Measurements from ENCODE around the gene TOR1B.
A peak's percentile ranks its signal among the peaks of the same experiment; 100 is the strongest.
"Not testable (repeated sequence)": the region's sequence is repeated elsewhere in the genome, so short reads cannot be mapped to it uniquely, and the experiment has no call there.

The TOR1B gene

DNA sequence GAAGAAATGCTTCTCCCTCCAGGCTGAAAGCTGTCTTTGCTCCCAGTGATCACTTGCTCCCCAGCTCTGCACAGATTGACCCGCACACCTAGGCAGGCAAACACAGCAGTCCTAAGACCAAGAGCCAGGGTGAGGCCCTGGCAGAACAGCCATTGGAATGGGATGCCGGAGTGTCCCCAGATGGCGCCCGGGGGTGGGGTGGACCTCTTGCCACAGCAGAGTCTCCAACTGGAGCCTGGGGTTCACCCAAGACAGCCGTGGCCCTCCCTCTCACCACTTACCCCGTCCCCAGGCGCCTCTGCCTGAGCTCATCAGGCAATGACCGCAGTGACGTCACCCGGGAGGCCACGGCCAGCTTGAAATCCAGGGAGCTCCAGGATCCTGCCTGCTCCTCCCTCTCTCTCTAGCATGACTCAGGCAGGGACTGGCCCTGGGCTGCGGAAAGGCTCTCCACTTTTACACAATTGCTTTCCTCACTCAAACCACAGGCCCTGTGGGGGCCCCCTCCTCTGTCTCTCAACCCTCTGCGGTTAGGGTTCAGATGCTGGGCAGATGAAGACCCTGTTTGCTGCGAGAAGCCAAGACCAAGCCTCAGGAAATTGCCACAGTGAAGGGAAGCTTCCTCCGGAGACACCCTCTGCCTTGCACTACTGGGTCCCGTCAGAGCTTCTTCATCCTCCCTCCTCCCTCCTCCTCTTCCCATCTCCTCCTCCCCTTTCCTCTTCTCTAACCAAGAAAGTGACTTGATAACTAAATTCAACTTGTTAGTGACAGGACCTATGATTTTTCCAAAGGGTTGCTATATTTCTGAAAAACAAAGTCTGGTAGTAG lies 25.8 kb upstream of the TOR1B start:
- DNase-seq, result peak in 1 of 2 experiments; percentile 40

DNA sequence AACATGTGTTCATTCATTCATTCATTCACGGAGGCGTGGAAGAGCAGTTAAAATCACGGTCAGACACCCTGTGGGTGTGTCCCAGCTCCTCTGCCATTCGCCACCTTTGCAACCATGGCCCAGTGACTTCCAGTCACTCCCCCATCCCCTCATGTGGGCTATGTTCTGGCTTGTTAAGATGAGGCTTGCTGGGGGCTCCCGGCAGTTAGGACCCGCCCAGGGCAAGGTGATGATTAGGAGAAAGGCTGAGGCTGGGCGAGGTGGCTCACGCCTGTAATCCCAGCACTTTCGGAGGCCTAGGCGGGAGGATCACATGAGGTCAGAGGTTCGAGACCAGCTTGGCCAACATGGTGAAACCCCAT lies 25.2 kb upstream of the TOR1B start:
- DNase-seq, result no peak

DNA sequence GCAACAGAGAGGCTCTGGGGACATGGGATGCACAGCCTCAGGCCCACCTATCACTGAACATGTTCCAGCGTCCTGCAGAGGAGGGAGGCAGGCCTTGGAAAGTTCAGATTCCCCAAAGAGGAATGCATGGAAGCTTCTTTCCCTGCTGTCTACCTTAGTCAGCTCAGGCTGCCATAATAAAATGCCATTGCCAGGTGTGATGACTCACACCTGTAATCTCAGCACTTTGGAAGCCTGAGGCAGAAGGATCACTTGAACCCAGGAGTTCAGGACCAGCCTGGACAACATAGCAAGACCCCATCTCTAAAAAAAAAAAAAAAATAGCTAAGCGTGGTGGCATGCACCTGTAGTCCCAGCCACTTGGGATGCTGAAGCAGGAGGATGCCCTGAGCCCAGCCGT lies 24.5 kb upstream of the TOR1B start:
- no peak for DNase-seq

DNA sequence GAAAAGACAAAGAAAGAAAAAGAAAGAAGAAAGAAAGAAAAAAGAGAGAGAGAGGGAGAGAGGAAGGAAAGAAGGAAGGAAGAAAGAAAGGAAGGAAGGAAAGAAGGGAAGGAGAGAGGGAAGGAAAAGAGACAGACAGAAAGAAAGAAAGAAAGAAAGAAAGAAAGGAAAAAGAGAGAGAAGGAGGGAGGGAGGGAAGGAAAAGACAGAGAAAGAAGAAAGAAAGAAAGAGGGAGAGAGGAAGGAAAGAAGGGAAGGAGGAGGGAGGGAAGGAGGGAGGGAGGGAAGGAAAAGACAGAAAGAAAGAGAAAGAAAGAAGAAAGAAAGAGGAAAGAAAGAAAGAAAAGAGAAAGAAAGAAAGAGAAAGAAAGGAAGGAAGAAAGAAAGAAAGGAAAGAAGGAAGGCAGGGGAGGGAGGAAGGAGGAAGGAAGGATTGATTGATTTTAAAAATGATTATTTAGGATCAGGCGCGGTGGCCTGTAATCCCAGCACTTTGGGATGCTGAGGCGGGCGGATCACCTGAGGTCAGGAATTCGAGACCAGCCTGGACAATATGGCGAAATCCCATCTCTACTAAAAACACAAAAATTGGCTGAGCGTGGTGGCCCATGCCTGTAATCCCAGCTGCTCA lies 23.3 kb upstream of the TOR1B start:
- no peak for DNase-seq

DNA sequence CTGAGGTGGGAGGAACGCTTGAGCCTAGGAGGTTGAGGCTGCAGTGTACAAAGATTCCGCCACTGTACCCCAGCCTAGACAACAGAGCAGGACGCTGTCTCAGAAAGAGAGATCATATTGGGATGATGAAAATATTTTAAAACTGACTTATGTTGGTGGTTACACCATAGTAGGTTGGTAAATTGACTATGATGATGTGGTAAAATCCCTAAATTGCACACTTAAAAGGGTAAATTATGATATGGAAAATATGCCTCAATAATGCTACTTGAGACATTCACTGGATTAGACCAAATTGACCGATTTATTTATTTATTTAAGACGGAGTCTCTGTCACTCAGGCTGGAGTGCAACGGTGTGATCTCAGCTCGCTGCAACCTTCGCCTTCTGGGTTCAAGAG lies 21.9 kb upstream of the TOR1B start:
- DNase-seq, result no peak

DNA sequence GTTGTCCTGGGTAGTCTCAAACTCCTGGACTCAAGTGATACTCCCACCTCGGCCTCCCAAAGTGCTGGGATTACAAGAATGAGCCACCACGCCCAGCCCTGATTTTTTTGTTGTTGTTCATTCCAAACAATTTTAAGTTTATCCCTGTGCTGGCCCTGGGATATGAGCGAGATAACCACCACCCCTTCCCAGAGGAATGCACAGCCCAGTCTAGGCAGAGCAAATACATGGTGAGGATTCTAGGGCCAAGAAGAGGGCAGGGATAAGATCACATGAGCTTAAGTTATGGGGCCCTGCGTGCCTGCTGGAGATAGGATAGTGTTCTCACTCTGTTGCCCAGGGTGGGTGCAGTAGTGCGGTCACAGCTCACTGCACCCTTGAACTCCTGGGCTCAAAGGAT lies 21.0 kb upstream of the TOR1B start:
- DNase-seq, result no peak

DNA sequence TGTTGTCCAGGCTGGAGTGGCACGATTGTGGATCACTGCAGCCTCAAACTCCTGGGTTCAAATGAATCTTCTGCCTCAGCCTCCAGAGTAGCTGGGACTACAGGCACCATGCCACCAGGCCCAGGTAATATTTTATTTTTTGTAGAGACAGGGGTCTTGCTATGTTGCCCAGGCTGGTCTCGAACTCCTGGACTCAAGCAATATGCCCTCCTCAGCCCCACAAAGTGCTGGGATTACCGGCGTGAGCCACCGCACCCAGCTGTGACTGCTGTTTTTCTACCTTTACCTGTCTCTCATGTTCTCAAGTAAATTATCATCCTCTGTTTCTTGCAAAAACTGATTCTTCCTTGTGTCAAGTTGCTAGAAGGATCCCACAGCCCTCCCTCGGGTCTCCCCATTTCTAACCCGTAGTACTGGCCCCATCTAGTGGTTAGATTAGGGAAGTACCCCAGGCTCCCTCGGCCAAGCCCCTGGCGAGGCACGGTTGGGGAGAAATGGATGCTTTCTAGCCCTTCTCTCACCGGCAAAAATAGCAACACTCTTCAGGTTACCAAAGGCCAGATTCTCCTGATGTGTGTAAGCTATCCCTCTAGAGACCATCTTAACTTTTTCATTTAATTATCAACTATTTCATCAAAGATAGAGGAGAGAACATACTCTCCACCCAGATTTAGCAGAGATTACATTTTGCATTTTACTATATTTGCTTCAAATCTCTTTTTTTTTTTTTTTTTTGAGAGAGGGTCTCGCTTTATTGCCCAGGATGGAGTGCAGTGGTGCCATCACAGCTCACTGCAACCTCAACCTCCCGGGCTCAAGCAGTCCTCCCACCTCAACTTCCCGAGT lies 19.2 kb upstream of the TOR1B start:
- DNase-seq, result peak in 1 of 2 experiments; percentile 56

DNA sequence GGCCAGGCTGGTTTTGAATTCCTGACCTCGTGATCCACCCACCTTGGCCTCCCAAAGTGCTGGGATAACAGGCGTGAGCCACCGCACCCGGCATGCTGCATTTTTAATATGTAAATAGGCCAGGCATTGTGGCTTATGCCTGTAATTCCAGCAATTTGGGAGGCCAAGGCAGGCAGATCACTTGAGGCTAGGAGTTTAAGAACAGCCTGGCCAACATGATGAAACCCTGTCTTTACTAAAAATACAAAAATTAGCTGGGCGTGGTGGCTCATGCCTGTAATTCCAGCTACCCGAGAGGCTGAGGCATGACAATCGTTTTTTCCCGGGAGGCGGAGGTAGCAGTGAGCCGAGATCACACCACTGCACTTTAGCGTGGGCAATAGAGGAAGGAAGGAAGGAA lies 18.0 kb upstream of the TOR1B start:
- not testable (repeated sequence) for DNase-seq

DNA sequence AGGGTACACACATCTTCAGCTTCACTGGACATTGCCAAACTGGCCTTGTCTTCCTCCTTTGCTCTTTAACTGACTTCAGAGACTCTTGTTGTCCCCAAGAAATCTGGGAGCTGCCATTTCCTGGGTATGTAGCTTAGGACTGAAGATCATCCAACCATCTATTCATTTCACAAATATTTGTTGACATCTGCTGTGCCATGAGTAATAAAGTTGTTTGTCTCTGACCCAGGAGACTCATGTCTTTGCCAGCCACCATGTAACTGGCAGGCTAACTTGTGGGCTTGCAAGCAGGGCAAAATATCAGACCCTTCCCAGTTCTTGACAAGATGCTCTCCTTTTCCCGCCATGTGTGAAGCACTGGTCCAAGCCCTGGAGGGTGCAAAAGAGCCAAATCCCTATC lies 17.1 kb upstream of the TOR1B start:
- DNase-seq, result no peak

DNA sequence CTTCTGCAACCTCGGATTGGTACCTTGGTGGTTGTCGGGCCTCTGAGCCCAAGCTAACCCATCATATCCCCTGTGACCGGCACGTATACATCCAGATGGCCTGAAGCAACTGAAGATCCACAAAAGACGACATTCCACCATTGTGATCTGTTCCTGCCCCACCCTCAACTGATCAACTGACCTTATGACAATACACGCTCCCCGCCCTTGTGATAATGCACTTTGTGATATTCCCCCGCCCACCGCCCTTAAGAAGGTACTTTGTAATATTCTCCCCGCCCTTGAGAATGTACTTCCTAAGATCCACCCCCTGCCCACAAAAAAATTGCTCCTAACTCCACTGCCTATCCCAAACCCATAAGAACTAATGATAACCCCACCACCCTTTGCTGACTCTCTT lies 16.5 kb upstream of the TOR1B start:
- no peak for DNase-seq

DNA sequence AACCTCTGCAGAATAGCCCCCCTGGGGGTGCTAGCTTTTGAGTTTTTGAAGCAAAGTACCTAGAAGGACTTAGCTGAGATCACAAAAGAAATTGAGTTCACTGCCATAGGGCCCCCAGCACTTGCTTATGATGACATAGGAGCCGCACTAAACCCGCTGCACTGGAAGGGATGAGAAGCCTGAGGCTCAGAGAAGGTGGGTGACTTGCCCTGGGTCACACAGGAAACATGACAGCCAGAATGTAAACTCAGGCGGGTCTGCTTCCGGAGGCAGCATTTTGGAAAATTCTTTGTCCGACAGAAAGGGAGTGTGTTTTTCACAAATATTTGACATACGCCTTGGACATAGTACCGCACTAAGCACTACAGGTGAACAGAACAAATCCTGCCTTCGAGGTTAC lies 8.4 kb upstream of the TOR1B start:
- DNase-seq, result no peak

DNA sequence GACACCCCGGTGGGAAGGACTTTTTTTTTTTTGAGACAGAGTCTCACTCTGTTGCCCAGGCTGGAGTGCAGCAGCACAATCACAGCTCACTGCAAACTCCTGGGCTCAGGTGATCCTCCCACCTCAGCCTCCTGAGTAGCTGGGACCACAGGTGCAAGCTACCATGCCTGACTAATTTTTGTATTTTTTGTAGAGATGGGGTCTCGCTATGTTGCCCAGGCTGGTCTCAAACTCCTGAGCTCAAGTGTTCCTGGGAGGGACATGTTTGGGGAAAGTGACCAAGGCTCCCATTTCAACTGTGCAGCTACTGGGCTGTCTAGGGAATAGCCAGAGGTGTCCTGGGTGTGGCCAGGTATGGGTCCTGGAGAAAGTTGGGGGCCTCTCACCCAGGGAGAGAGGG lies 7.0 kb upstream of the TOR1B start:
- DNase-seq, result not testable (repeated sequence)

DNA sequence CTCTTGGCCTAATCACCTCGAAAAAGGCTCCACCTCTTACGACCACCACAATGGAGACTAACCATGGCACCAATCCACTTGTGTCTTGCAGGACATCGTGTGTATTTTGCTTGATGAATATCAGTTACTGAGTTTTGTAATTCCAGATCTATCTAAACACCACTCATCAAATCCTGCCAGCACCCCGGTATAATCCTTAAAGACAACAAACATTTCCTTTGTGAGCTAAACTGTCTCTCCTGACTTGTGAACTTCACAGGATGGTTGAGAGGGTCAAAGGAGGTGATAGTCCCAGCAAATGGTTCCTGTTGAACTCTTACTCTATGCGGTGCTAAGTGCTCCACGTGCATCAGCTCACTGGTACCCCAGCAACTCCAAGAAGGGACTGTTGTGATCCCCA lies 4.0 kb upstream of the TOR1B start:
- no peak for DNase-seq

DNA sequence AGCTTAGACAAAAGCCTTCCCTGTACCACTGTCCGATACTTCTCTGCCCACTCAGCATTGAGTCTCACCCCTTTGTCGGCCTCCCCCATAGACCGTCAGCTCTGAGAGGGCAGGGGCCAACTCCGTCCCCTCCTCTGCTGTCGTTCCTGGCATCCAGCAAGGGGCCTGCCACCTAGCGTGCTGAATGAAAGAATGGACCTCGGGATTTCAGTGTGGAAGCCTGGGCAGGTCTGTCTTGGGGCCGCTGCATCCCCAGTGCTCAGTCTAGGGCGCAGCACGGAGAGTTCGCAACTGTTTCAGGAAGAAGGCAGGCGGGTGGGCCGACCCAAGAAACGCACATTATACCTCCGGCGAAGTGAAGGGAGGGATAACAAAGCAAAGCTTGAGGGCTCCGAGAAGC lies 1.5 kb upstream of the TOR1B start:
- DNase-seq, result no peak

DNA sequence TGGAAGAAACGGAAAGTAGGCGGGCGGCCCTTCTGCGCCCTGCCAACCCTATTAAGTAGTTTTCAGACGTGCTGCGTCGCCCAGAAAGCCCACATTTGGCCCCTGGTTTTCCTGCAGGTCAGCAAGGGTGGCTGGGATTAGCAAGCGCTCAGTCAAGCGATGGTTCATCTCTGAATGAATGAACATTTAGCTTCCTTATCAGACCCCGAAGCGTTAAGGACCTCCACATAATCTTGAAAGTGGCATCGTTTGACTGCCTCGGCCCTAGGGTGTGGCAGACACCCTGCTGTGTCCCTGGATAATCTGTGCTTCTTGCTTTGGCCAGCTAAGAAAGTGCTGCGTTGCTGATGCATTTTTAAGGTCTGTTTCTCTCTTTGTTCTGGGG lies 684 bp downstream of the TOR1B start:
- no peak for DNase-seq

DNA sequence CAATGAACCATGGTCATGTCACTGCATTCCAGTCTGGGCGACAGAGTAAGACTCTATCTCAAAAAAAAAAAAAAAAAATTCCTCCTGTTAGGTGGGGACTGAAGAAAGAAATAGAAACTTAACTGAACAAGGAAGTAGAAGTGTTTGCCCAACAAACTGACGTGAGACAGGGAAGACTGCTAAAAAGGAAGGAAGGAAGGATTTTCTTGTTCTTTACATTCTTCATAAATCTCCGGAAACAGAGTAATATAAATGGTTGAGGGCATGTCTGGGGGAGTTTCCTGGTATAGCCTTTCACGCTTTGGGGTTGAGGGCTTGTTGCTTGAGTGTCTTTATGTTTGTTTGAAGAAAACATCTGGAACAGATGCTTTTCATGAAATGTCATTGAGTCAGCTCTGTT lies 3.1 kb downstream of the TOR1B start:
- DNase-seq, result no peak

DNA sequence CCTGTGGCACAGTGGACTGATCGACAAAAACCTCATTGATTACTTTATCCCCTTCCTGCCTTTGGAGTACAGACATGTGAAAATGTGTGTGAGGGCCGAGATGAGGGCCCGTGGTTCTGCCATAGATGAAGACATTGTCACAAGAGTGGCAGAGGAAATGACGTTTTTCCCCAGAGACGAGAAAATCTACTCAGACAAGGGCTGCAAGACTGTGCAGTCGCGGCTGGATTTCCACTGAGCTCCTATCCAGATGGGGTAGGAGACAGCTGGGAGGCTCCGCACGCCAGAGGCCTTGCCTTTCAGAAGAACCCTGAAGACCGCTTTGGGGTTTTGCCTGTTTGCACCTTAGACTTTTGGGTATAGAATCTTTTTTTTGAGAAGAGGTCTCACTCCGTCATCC lies 6.4 kb downstream of the TOR1B start:
- DNase-seq, result no peak

DNA sequence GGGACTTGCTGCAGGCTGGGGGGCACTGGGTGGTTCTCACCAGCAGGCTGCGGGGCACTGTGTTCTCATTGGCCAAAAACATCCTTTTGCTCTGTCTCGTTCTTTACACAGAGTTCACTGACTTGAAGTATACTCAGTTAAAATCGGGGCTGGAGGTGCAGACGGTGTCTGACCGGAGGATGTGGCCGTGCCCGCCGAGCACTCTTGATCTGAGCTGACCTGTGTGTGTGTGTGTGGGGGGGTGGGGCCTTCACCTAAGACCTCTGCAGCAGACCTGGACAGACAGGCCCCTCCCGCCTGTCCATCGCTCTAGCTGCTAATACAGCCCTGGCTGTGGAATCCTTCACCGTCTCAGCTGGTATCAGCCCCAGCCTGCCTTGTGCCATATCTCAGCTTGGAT lies 7.1 kb downstream of the TOR1B start:
- DNase-seq, result no peak

DNA sequence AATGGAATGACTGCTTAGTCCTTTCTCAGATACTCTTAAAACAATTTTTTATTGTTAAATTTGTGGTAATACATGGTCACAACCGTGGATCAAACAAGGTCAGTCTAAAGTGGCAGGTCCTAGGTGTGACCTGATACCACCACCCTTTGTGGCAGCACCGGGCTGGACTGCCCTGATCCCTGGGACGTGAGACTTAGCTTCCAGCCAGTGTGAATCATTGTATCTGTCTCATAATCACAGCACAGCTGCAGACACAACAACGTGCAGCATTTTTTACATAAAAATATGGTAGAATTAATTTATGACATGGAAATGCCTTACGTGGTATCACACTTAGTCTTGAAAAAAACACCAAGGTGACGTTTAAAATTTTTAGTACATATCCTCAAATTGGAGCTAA lies 7.8 kb downstream of the TOR1B start:
- DNase-seq, result no peak

DNA sequence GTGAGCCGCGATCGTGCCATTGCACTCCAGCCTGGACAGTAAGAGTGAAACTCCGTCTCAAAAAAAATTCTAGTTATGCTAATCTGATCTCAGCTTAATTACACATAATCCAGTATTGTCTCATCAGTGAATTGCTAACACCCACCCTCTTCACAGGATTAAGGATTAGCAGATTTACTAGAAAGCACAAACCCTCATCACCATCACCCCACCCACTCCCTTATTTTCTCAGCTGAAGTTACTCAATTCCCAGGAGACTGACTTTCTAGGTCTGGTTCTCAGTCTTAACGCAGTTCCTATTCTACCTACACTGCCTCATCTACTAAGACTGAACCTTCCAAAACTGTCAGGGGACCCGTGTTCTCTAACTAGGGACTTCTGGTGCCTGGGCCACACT lies 9.0 kb downstream of the TOR1B start:
- no peak for DNase-seq

DNA sequence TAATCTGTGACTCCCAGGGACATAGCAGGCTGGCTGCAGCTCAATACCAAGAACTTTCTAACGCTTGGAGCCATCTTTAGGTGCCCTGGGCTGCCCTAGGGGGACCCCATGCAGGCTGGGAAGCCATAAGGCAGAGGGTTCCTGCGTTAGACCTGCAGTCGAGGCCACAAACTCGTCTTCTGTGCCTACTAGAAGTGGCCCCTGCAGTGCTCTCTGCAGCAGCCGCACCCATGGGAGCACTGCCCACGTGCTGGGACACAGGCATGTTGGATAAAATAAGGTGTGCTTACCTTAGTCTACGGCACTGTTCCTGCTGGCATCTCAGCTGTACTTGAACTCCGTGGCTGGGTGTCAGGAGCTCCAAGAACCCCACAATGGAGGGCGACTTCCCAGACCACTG lies 9.4 kb downstream of the TOR1B start:
- DNase-seq, result no peak

DNA sequence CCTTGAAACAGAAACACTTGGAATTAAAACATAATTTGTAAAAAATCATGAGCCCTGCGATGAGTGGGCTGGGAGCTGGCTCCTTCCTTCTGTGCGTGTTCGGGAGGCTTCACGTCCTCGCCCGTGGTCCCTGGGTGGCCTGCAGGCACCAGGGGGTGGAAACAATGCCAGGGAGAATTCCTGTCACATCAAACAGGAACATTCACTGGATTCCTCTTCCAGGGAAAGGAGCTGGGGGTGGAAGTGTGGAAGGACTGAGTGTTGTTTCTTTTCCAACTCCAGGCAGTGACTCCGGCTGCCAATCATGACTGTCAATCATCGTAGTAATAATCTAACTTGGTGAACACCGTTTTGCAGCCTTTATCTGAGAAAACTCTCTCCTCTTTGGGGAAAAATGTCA lies 10.7 kb downstream of the TOR1B start:
- DNase-seq, result no peak

DNA sequence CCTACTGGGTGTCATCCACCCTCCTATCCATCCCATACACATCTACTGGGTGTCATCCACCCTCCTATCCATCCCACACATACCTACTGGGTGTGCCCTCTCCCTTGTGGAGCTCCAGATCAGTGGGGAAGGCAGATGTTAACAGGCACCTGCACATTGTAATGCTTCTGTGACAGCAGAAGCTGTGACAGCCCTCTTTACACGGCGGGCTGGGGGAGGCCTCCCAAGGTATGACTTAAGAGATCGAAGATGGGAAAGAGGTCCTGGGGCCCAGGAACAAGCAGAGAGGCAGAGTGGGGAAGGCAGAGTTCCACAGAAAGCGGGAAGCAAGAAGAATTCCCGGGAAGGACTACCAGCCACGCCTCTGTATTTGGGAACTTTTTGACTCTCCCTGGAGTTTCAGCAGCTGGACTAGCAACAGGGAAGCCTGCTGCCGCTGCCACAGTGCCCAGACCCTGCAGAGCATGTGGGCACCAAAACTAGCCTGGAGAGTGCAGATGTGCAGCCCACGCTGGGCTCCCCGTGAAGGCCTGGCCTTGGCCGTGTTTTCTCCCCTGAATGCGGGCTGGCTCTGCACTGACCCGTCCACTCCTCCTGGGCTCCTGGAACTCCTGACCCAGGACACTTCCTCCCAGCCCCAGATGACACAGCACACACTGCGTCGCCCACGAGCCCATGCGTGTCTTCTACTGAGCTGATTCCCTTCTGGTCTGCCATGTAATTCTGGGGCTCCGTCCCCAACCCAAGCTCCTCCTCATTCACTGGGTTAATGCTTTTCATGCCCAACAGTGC lies 11.6 kb downstream of the TOR1B start:
- DNase-seq, result no peak
